HCT116 (cell line): ENCODE results near the gene KHK. TPM values are rescaled to one million over a fixed set of nuclear protein-coding genes. Genes with fewer than 3 reads are reported as not detected.

Source experiments
- ATAC-seq: fragments of 200-7000 bp; cut with Tn5 transposase; 2 replicates; pipeline ENCODE4 v1.9.1; 2020; ENCODE audit warnings: mild to moderate bottlenecking, moderate library complexity
- BruUV-seq: library from RNA; stranded (reverse); fragments of 400-500 nt; replicated peaks from 2 replicates; lab custom pipeline; 2021; lab: Mats Ljungman, UMichigan
- CTCF ChIA-PET: fragments of 300-600 bp; sonication (Branson Sonifier 250); formaldehyde crosslinking; loops from one replicate; lab custom pipeline; 2021; ENCODE audit warnings: antibody characterized with exemption; lab: Charles Lee
- POLR2A ChIA-PET: fragments of 300-600, 350-600 bp; sonication (Branson Sonifier 250); formaldehyde crosslinking; loops from one replicate; lab custom pipeline; 2021; ENCODE audit warnings: antibody characterized with exemption; lab: Charles Lee
- RAD21 ChIA-PET, 2 experiments: fragments of 300-600 bp; sonication (Branson Sonifier 250); formaldehyde crosslinking; loops; one replicate each; lab custom pipeline; 2023; ENCODE audit warnings: low total read pairs in 2 of 2; ENCODE audit not compliant: uncharacterized antibody in 2 of 2, unreplicated experiment in 2 of 2, low non-redundant PET in 1 of 2; lab: Charles Lee
- DNase-seq: peaks from one replicate; pipeline ENCODE4 v3.0.0-alpha.2; 2010; ENCODE audit warnings: low read depth, low spot score
- H2AFZ ChIP-seq: fragments of 200-600 bp; shearing (Covaris generic), sonication (generic); 2 replicates; pipeline ENCODE4 v1.6.1; 2017; ENCODE audit warnings: low read depth, mixed run types, mixed read lengths, antibody characterized with exemption, low read length; ENCODE audit not compliant: poor library complexity, severe bottlenecking
- H3K27ac ChIP-seq: 2 replicates; pipeline ENCODE4 v1.5.1; 2012; ENCODE audit warnings: low read depth, low read length
- H3K27me3 ChIP-seq: fragments of 200-600 bp; sonication (generic); 2 replicates; pipeline ENCODE4 v1.6.1; 2016; ENCODE audit warnings: mixed run types, low read length, mixed read lengths; ENCODE audit not compliant: insufficient read depth
- H3K36me3 ChIP-seq, 2 experiments: fragments of 200-500 bp in 1 of 2; fragments of 200-600 bp in 1 of 2; sonication (Bioruptor generic) in 1 of 2; sonication (generic) in 1 of 2; 2 replicates each; pipeline versions ENCODE4 v1.5.1 to v1.6.1; 2014 to 2016; ENCODE audit warnings: low read length in 2 of 2, inconsistent platforms in 1 of 2, mixed read lengths in 1 of 2, mixed run types in 1 of 2; ENCODE audit not compliant: insufficient read depth in 2 of 2, control insufficient read depth in 1 of 2
- H3K4me1 ChIP-seq, 2 experiments: fragments of 200-600 bp in 1 of 2; sonication (generic) in 1 of 2; 2 replicates each; pipeline versions ENCODE4 v1.5.1 to v1.6.1; 2012 to 2017; ENCODE audit warnings: low read length in 2 of 2, inconsistent platforms in 1 of 2, mild to moderate bottlenecking in 1 of 2, mixed read lengths in 1 of 2, mixed run types in 1 of 2, moderate library complexity in 1 of 2; ENCODE audit not compliant: insufficient read depth in 2 of 2, control insufficient read depth in 1 of 2
- H3K4me2 ChIP-seq: fragments of 200-600 bp; sonication (generic); 2 replicates; pipeline ENCODE4 v1.6.1; 2017; ENCODE audit warnings: mixed run types, low read length, mixed read lengths
- H3K4me3 ChIP-seq, 2 experiments: fragments of 200-600 bp in 1 of 2; sonication (generic) in 1 of 2; replicated peaks in 1 of 2; 2 replicates each; pipeline ENCODE4 v1.5.1; 2011 to 2016; ENCODE audit warnings: low read length in 2 of 2, control low read depth in 1 of 2, low read depth in 1 of 2, mild to moderate bottlenecking in 1 of 2, mixed read lengths in 1 of 2, mixed run types in 1 of 2
- H3K79me2 ChIP-seq: fragments of 200-600 bp; sonication (generic); 2 replicates; pipeline ENCODE4 v1.6.1; 2017; ENCODE audit warnings: mild to moderate bottlenecking, mixed run types, low read length, moderate library complexity, mixed read lengths; ENCODE audit not compliant: insufficient read depth
- H3K9ac ChIP-seq: fragments of 200-600 bp; sonication (generic); 2 replicates; pipeline ENCODE4 v1.6.1; 2016; ENCODE audit warnings: low read length, mixed read lengths
- H3K9me2 ChIP-seq: fragments of 200-600 bp; sonication (generic), shearing (Covaris generic); 2 replicates; pipeline ENCODE4 v1.6.1; 2017; ENCODE audit warnings: mixed run types, mild to moderate bottlenecking, moderate library complexity; ENCODE audit not compliant: insufficient read depth
- H3K9me3 ChIP-seq, 2 experiments: fragments of 200-500 bp in 1 of 2; fragments of 200-600 bp in 1 of 2; sonication (Bioruptor generic) in 1 of 2; sonication (generic) in 1 of 2; 2 replicates each; pipeline ENCODE4 v1.6.1; 2014 to 2017; ENCODE audit warnings: low read length in 2 of 2, mixed read lengths in 2 of 2, inconsistent platforms in 1 of 2, low read depth in 1 of 2, mild to moderate bottlenecking in 1 of 2, mixed run types in 1 of 2, moderate library complexity in 1 of 2; ENCODE audit not compliant: control insufficient read depth in 1 of 2, insufficient read depth in 1 of 2
- H4K20me1 ChIP-seq: fragments of 200-600 bp; sonication (generic), shearing (Covaris generic); 2 replicates; pipeline ENCODE4 v1.6.1; 2017; ENCODE audit warnings: mixed run types, mild to moderate bottlenecking, moderate library complexity; ENCODE audit not compliant: insufficient read depth
- CBX3 ChIP-seq: IDR thresholded peaks from 2 replicates; pipeline ENCODE4 v1.6.1; 2012; ENCODE audit warnings: low read depth
- CEBPB ChIP-seq: IDR thresholded peaks from 2 replicates; pipeline ENCODE4 v1.6.1; 2012; ENCODE audit warnings: low read depth
- CTCF ChIP-seq, 3 experiments: fragments of 200-600 bp in 1 of 3; sonication (generic) in 1 of 3; IDR thresholded peaks in 2 of 3; conservative IDR thresholded peaks in 1 of 3; 2 replicates each; pipeline ENCODE4 v1.5.1; 2012 to 2017; ENCODE audit warnings: low read depth in 2 of 3, low read length in 2 of 3, antibody characterized with exemption in 1 of 3, borderline replicate concordance in 1 of 3, control low read depth in 1 of 3, mild to moderate bottlenecking in 1 of 3, mixed read lengths in 1 of 3, mixed run types in 1 of 3, moderate library complexity in 1 of 3; ENCODE audit not compliant: insufficient read depth in 1 of 3
- EZH2 ChIP-seq: fragments of 200-600 bp; sonication (generic); IDR thresholded peaks from 2 replicates; pipeline ENCODE4 v1.6.1; 2017; ENCODE audit warnings: antibody characterized with exemption, mixed run types
- EZH2phosphoT487 ChIP-seq: fragments of 200-600 bp; IDR thresholded peaks from 2 replicates; pipeline ENCODE4 v1.6.1; 2018; ENCODE audit warnings: antibody characterized with exemption, borderline replicate concordance
- FOSL1 ChIP-seq: IDR thresholded peaks from 2 replicates; pipeline ENCODE4 v1.6.1; 2012; ENCODE audit warnings: low read depth
- MAX ChIP-seq: IDR thresholded peaks from 2 replicates; pipeline ENCODE4 v1.6.1; 2012
- POLR2A ChIP-seq: IDR thresholded peaks from 2 replicates; pipeline ENCODE4 v1.7.0; 2011; ENCODE audit warnings: borderline replicate concordance; ENCODE audit not compliant: insufficient read depth, insufficient read length; ENCODE audit errors: extremely low read depth
- POLR2AphosphoS5 ChIP-seq: IDR thresholded peaks from 2 replicates; pipeline ENCODE4 v1.6.1; 2011; ENCODE audit warnings: mild to moderate bottlenecking, low read depth, low read length, moderate library complexity
- RAD21 ChIP-seq: IDR thresholded peaks from 2 replicates; pipeline ENCODE4 v1.6.1; 2012; ENCODE audit warnings: low read depth, mild to moderate bottlenecking
- REST ChIP-seq: IDR thresholded peaks from 2 replicates; pipeline ENCODE4 v1.6.1; 2012; ENCODE audit warnings: low read depth
- SIN3A ChIP-seq: IDR thresholded peaks from 2 replicates; pipeline ENCODE4 v1.6.1; 2012; ENCODE audit warnings: low read depth
- TCF7L2 ChIP-seq: IDR thresholded peaks from 2 replicates; pipeline ENCODE4 v1.7.0; 2011; ENCODE audit warnings: borderline replicate concordance, inconsistent platforms; ENCODE audit not compliant: insufficient read depth, insufficient read length; ENCODE audit errors: extremely low read depth
- YY1 ChIP-seq: IDR thresholded peaks from 2 replicates; pipeline ENCODE4 v1.6.1; 2011; ENCODE audit warnings: low read length, low read depth, moderate library complexity, mild to moderate bottlenecking; ENCODE audit not compliant: insufficient replicate concordance; ENCODE audit errors: extremely low read depth
- ZBTB33 ChIP-seq: IDR thresholded peaks from 2 replicates; pipeline ENCODE4 v1.6.1; 2011; ENCODE audit warnings: mild to moderate bottlenecking, low read length, moderate library complexity; ENCODE audit not compliant: insufficient replicate concordance; ENCODE audit errors: extremely low read depth
- ZFX ChIP-seq: fragments of 450-650 bp; IDR thresholded peaks from 2 replicates; pipeline ENCODE4 v1.6.1; 2017
- ZNF274 ChIP-seq: fragments of 200-500 bp; sonication (Bioruptor generic); IDR thresholded peaks from 2 replicates; pipeline ENCODE4 v1.6.1; 2014; ENCODE audit warnings: mild to moderate bottlenecking, low read depth, low read length, inconsistent platforms
- intact Hi-C: fragments of 100-400 bp; cut with micrococcal nuclease; formaldehyde crosslinking; loops from 2 replicates; pipeline ENCODE4 v1.10.0; 2022
- total RNA-seq: library from RNA; stranded (reverse); gene quantifications from one replicate; pipeline ENCODE4 v1.2.1, GENCODE V29; 2021; ENCODE audit not compliant: unreplicated experiment

Gene KHK
- total RNA-seq, 1 experiment from 2014 or later = 6.7 TPM

- Histone ChIP-seq H3K4me3 (no peak overlapping the region), H3K9ac (no peak overlapping the region), H4K20me1 (no peaks in the 10 kb centered on the region), H2AFZ (no peak overlapping the region), H3K4me2 (no peak overlapping the region), H3K36me3 (no peaks in the 10 kb centered on the region), H3K27ac (no peak overlapping the region), H3K27me3 (no peaks in the 10 kb centered on the region), H3K79me2 (no peaks in the 10 kb centered on the region), H3K9me3 (peaks cover 0 to 1% of the 10 kb centered on the region in 2 experiments; a peak in 1 of 4 replicates), H3K9me2 (no peaks in the 10 kb centered on the region), H3K4me1 (peaks cover 0 to 12% of the 10 kb centered on the region in 2 experiments; a peak in 2 of 4 replicates)
- POLR2A ChIA-PET = no interaction called here
- TF ChIP-seq YY1 (no peak), RAD21 (no peak), EZH2 (no peak), ZBTB33 (no peak), EZH2phosphoT487 (no peak), SIN3A (no peak), CEBPB (no peak), POLR2A (no peak), POLR2AphosphoS5 (no peak), ZFX (no peak), CBX3 (no peak), REST (no peak), CTCF (IDR thresholded peaks at IDR 0.05 in 2 of 3, conservative IDR thresholded peaks at IDR 0.05 in 1 of 3; ENCODE audit: borderline replicate concordance in 1 of 3, insufficient read depth in 1 of 3, low read depth in 2 of 3, low read length in 2 of 3) (no peak), FOSL1 (no peak), ZNF274 (no peak), TCF7L2 (no peak), MAX (no peak)
- CTCF ChIA-PET = no interaction called here
- no peak for ATAC-seq
- RAD21 ChIA-PET = no interaction called here
- BruUV-seq = no TSS peak
- intact Hi-C loops = no loop called here
- DNase-seq = no peak
Measured at GRCh38 chr2:27147935-27148334, 61.4 kb downstream of the KHK start.
